GM12892 (cell line): Measurements from ENCODE around the gene INPP4B.

Experiments
- POLR2A ChIP-seq: IDR thresholded peaks from 2 replicates; pipeline ENCODE4 v1.6.1; 2011; ENCODE audit warnings: low read depth, low read length, control low read depth
- POLR2AphosphoS5 ChIP-seq: IDR thresholded peaks from 2 replicates; pipeline ENCODE4 v1.6.1; 2011; ENCODE audit warnings: low read depth, low read length, control low read depth

GRCh38 chr4:142558851-142559250 is 287.2 kb downstream of the INPP4B start:
- TF ChIP-seq POLR2A (no peak), POLR2AphosphoS5 (no peak)
